Measurements from ENCODE around the gene ARID1B.
A peak's percentile ranks its signal among the peaks of the same experiment; 100 is the strongest.

Gene ARID1B

GRCh38 chr6:157166784-157167183 lies 389.6 kb downstream of the ARID1B start:
- no peak for DNase-seq (ENCODE audit: low spot score)

DNA sequence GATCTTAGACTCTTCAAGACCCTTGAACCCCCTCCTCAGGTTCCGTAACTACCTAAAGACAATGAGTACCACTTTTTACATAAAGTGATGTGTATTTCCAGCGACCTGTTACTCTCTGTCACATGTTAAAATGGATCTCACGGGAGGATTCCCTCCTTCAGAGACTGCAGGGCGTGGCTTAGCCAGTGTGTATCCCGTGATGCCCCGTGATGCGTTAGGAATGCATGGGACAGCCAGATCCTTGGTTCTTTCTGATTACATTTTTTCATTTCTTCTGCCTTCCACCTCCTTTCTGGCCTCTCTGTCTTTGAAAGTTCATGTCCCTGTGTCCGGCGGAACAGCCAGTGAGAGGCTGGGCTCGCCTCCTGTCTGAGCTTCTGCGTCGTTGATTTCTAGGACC lies 390.7 kb downstream of the ARID1B start:
- no peak for DNase-seq (ENCODE audit: low spot score)

- DNase-seq (ENCODE audit: low spot score) = no peak
Observed at GRCh38 chr6:157168471-157168870, 391.3 kb downstream of the ARID1B start.

GRCh38 chr6:157169226-157169625 lies 392.0 kb downstream of the ARID1B start:
- DNase-seq (ENCODE audit: low spot score) = no peak

DNA sequence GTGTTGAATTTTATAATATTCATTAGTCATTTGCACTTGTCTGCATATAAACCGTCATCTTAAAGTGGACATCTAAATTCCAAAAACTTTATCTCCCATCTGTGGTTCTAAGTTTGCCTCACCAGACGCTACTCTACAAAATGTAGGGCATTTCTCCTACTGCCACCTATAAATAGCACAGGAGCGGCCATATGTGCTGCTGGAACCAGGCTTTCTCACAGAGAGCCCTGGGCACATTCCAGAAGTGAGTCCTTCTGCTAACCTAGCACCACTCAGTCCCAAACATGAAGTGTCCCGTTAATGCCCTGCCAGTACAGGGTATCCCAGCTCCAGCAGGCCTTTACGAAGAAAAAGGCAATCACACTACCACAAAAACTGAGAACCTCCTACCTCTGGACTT lies 392.5 kb downstream of the ARID1B start:
- DNase-seq (ENCODE audit: low spot score) = no peak

GRCh38 chr6:157170535-157170934 lies 393.4 kb downstream of the ARID1B start:
- no peak for DNase-seq (ENCODE audit: low spot score)

GRCh38 chr6:157171801-157172200 lies 394.6 kb downstream of the ARID1B start:
- DNase-seq (ENCODE audit: low spot score) = no peak

DNA sequence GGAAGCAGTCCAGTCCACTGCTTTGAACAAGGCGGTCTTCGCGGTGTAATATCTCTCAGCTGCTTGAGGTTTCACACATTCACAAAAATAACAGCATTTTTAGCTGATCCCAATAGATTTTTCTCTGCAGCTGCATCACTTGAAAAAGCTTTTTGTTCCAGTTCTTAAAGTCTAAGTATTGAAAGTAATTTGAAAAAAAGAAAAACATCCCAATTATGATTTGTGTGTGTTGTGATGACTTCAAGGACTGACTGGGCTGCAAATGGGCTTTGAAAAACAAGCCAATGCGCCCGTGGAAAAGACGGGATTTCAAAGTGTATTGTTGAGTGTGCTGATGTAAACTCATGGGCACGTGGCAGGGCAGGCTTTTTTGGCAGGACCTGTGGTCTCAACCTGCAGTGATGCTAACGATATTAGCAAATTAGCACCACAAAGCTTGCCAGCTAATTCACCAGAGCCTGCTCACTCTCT lies 395.1 kb downstream of the ARID1B start:
- no peak for DNase-seq (ENCODE audit: low spot score)

- DNase-seq (ENCODE audit: low spot score) = no peak
Observed at GRCh38 chr6:157172830-157173536, 395.8 kb downstream of the ARID1B start.

- DNase-seq (ENCODE audit: low spot score) = no peak
Observed at GRCh38 chr6:157173776-157174175, 396.6 kb downstream of the ARID1B start.

GRCh38 chr6:157174731-157175130 lies 397.6 kb downstream of the ARID1B start:
- no peak for DNase-seq (ENCODE audit: low spot score)

DNA sequence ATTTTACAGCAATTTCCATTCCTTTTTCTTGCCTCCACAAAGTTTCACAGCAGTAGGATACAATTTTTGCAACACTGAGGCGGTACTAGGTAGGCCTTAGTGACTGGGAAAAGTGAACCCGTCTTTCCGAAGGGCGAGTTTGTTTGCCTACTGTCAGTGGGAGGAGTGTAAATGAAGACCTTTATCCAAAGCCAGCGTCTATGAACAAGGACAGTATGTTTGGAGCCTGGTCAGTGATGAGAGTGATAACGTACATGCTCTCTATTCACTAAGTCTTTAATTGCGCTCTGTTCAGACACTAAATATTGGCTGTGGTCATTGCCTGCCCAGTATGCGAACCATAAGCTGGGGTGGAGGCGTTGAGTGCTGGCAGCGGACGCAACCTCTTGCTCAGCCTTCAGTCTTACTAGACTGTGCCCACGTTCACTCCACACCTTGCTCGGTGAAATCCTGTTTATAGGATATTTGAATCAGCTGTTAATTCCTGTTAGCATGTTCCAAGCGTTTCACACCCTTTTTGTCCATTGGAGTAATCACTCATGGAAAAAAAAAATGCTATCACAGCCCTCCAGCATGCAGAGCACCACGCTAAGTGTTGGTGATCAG lies 400.7 kb downstream of the ARID1B start:
- no peak for DNase-seq (ENCODE audit: low spot score)

GRCh38 chr6:157181649-157182048 lies 404.5 kb downstream of the ARID1B start:
- no peak for DNase-seq (ENCODE audit: low spot score)

- no peak for DNase-seq (ENCODE audit: low spot score)
Observed at GRCh38 chr6:157182503-157183264, 405.5 kb downstream of the ARID1B start.

GRCh38 chr6:157184202-157185015 lies 407.2 kb downstream of the ARID1B start:
- DNase-seq (ENCODE audit: low spot score) = peak; percentile 92

GRCh38 chr6:157185171-157185570 lies 408.0 kb downstream of the ARID1B start:
- no peak for DNase-seq (ENCODE audit: low spot score)

DNA sequence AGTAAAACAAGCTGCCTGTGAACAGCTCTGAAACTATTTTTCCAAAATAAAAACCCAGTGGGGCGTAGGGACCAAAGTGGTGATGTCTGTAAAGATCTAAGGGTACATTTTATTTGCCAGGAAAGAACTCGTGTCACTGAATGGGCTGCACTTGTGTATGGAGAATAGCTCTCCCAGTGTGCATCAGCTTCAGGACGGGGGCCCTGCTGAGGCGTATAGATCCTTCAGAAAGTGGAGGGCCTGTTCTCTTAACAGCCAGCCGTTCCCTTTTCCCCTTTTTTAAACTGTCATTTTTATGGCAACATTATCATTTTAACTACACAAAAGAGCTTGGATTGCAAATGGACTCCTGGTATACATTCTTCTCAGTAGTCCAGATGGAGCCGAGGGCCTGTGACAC lies 408.8 kb downstream of the ARID1B start:
- no peak for DNase-seq (ENCODE audit: low spot score)

- no peak for DNase-seq (ENCODE audit: low spot score)
Observed at GRCh38 chr6:157186785-157187181, 409.6 kb downstream of the ARID1B start.

DNA sequence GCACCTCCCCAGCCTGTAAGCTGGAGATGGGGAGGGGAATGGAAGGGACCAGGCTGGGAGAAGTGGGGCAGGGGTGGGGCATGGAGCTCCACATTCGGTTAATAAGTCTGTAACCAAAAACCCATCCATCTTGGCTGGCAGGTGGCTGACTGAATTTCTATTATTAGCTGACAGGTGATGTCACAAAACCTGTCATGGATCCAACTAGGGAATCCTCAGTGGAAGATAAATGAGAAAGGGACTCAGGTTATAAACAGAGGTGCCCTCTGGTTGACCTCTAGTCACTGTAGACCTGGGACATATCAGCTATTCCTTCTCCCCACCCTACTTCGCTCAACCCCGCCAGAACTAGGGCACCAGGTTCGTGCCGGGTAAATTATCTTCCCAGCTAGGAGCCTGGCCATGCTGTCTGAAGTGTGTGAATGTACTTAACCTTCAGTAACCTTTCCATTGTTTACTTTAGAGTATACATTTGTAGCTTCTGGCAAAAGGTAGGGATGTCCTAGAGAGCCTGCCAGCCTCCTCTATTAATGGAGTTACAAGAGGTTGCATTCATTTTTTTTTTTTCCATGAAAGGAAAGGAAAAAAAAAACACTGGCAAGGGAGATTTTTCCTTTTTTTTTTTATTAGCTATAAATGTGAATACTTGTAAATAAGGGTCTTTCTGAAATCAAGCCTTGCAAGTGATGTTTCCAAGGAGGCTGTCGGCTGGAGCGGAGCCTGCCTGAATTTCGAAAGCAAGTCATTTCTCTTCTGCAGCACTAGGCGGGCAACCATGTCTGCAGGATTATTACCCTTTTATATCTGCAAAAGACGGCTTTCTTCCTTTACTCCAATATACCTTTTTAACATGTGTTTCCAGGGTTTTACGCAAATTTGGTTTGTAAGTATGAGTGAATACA lies 410.3 kb downstream of the ARID1B start:
- no peak for DNase-seq (ENCODE audit: low spot score)

DNA sequence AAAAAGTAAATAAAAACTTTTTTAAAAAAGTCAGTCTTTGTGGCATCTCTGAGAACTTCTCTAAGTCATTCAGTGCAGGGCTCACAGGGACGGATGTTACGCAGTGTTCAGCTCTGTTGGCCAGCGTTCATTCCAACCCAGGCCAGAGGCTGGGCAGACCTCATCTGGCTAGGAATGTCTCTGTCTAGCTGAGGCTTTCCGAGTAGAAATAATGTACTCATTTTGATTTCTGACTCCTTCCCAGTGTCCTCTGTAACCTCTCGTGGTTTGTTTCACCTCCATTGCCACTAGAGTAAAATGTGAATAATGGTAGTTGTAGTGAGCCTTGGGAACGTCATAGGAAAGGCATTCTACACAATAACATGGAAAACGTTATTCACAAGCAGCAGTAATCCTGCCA lies 411.0 kb downstream of the ARID1B start:
- no peak for DNase-seq (ENCODE audit: low spot score)

GRCh38 chr6:157193443-157193996 lies 416.3 kb downstream of the ARID1B start:
- DNase-seq (ENCODE audit: low spot score) = no peak
